CD4-positive, alpha-beta T cell (primary cell): ENCODE results near the gene ALS2CL. TPM values are rescaled to one million over a fixed set of nuclear protein-coding genes. Genes with fewer than 3 reads are reported as not detected.

Experiments used
- ATAC-seq: fragments of 200-7000 bp; cut with Tn5 transposase; one replicate; pipeline ENCODE4 v1.10.0; 2022; ENCODE audit warnings: mild to moderate bottlenecking; ENCODE audit not compliant: poor library complexity
- CTCF ChIA-PET: fragments of 350-600 bp; sonication (Branson Sonifier 250); formaldehyde crosslinking; loops from one replicate; lab custom pipeline; 2021; ENCODE audit warnings: antibody characterized with exemption, inconsistent platforms; lab: Charles Lee
- POLR2A ChIA-PET: fragments of 350-600 bp; sonication (Branson Sonifier 250); formaldehyde crosslinking; loops from one replicate; lab custom pipeline; 2021; ENCODE audit warnings: antibody characterized with exemption, inconsistent platforms; lab: Charles Lee
- DNase-seq, 14 experiments: peaks; one replicate each; pipeline ENCODE4 v3.0.0-alpha.2; 2013 to 2020; ENCODE audit warnings: mixed read lengths in 2 of 14
- H3K27ac ChIP-seq, 2 donors: one replicate each; pipeline versions ENCODE4 v1.5.1 to v1.7.0; 2013; ENCODE audit warnings: low read length in 2 of 2, low read depth in 1 of 2, mild to moderate bottlenecking in 1 of 2
- H3K27me3 ChIP-seq, 2 experiments: 1 replicate in 1 of 2; 2 replicates in 1 of 2; pipeline versions ENCODE4 v1.6.1 to v1.7.0; 2013; ENCODE audit warnings: low read length in 2 of 2, control low read depth in 1 of 2, mild to moderate bottlenecking in 1 of 2, moderate library complexity in 1 of 2; ENCODE audit not compliant: insufficient read depth in 2 of 2, control insufficient read depth in 1 of 2
- H3K36me3 ChIP-seq: one replicate; pipeline ENCODE4 v1.6.1; 2013; ENCODE audit warnings: low read length, control low read depth; ENCODE audit not compliant: insufficient read depth
- H3K4me1 ChIP-seq: one replicate; pipeline ENCODE4 v1.6.1; 2013; ENCODE audit warnings: low read length, control low read depth; ENCODE audit not compliant: insufficient read depth
- H3K4me3 ChIP-seq: one replicate; pipeline ENCODE4 v1.5.1; 2013; ENCODE audit warnings: mild to moderate bottlenecking, low read length, moderate library complexity
- H3K9me3 ChIP-seq, 2 experiments: 1 replicate in 1 of 2; 2 replicates in 1 of 2; pipeline versions ENCODE4 v1.6.1 to v1.7.0; 2013; ENCODE audit warnings: low read length in 2 of 2, mild to moderate bottlenecking in 2 of 2, control low read depth in 1 of 2, moderate library complexity in 1 of 2; ENCODE audit not compliant: control insufficient read depth in 1 of 2, insufficient read depth in 1 of 2
- H3K27ac Mint-ChIP-seq: one replicate; pipeline ENCODE4 v1.8.0; 2020; ENCODE audit warnings: mixed read lengths
- H3K27me3 Mint-ChIP-seq: one replicate; pipeline ENCODE4 v1.8.0; 2021; ENCODE audit warnings: mixed read lengths
- H3K36me3 Mint-ChIP-seq: one replicate; pipeline ENCODE4 v1.8.0; 2021; ENCODE audit warnings: low read depth, mixed read lengths
- H3K4me1 Mint-ChIP-seq: one replicate; pipeline ENCODE4 v1.8.0; 2021; ENCODE audit warnings: low read depth, mixed read lengths
- H3K4me3 Mint-ChIP-seq: one replicate; pipeline ENCODE4 v1.8.0; 2020; ENCODE audit warnings: mild to moderate bottlenecking, mixed read lengths
- H3K9me3 Mint-ChIP-seq: one replicate; pipeline ENCODE4 v1.8.0; 2020; ENCODE audit warnings: mixed read lengths
- CTCF ChIP-seq: fragments of 200-600 bp; IDR thresholded peaks from one replicate; pipeline ENCODE4 v1.8.0; 2022; ENCODE audit warnings: antibody characterized with exemption, mild to moderate bottlenecking
- intact Hi-C, 2 experiments: fragments of 100-400 bp; cut with DNase I in 1 of 2; cut with micrococcal nuclease in 1 of 2; formaldehyde crosslinking; loops; one replicate each; pipeline versions ENCODE4 v1.15.1 to v1.9.0; 2023 to 2025; cut with DNase I, micrococcal nuclease
- total RNA-seq, 174 experiments: library from RNA in 2 of 174; stranded (reverse) in 2 of 174; gene quantifications; one replicate each; pipeline ENCODE4 v1.2.3 and lab custom pipeline; 2021 to 2026

The ALS2CL gene
- total RNA-seq, 2 experiments from 2014 or later, result 45.8 to 47.6 TPM

DNA sequence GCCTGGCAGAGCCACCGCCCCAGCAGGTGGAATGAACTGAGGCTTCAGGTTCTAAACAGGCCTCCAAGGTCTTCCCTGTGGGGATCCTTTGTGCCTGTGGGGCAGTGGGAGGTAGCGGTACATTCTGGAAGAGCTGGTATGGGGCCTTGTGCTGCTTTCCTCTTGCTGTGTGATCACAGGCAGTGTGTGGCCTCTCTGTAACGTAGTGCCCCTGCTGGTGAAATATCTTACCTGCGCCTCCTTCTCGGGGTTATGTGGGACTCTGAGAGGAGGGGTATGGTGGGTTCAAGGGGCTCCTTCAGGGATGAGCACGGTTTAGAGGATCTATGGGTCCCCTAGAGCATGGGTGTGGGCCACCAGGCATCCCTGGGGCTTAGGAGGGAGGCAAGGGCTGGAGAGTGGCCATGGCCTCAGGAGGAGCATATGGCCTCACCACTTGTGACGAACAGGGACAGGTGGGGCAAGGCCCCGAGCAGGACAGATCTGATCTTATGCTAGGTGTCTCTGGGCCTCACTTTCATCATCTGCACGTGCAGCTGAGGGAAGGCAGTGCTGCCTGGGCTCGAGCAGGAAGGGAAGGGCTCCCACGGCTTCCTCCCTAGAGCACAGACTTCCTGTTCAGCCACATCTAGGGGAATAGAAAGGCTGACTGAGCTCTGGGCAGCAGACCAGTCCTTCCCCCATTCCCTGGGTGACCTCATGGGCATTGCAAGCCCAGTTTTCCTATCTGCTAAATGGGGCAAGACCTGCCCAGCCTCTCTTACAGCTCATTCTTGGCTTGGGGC, 1.9 kb upstream of the ALS2CL start:
- ChIA-PET CTCF (no interaction called here), POLR2A (interaction anchor here (0.6 kb wide), 1 partner anchor 96 kb away, joined by 3 read pairs; no protein-coding TSS in a partner anchor)
- TF ChIP-seq CTCF, result peak; percentile 41
- Histone ChIP-seq H3K27ac (peak overlapping the region; percentile 64 to 65), H3K36me3 (no peaks in the 10 kb centered on the region), H3K4me3 (peak overlapping the region; percentile 11), H3K4me1 (peaks cover 79% of the 10 kb centered on the region), H3K9me3 (peaks cover 0 to 3% of the 10 kb centered on the region in 2 experiments), H3K27me3 (no peaks in the 10 kb centered on the region)
- peak overlapping the region; percentile 90 for H3K27ac Mint-ChIP-seq
- peak; percentile 43 for ATAC-seq
- DNase-seq, result peak in 13 of 14 experiments; percentile 15 to 71 (median 38)
- H3K9me3 Mint-ChIP-seq, result no peaks in the 10 kb centered on the region
- H3K36me3 Mint-ChIP-seq, result no peaks in the 10 kb centered on the region
- intact Hi-C loops, result loop anchor here in 1 of 2 experiments (10.0 kb wide), 1 partner anchor 469 kb away; the partner anchor contains the start of gene SETD2
- no peaks in the 10 kb centered on the region for H3K27me3 Mint-ChIP-seq
- H3K4me1 Mint-ChIP-seq, result peaks cover 87% of the 10 kb centered on the region
- peak overlapping the region; percentile 84 for H3K4me3 Mint-ChIP-seq

GRCh38 chr3:46694520-46694919, 1.0 kb upstream of the ALS2CL start:
- TF ChIP-seq CTCF, result no peak
- Mint-ChIP-seq H3K4me1 (peaks cover 87% of the 10 kb centered on the region), H3K4me3 (peak overlapping the region; percentile 84), H3K27me3 (no peaks in the 10 kb centered on the region), H3K36me3 (no peaks in the 10 kb centered on the region), H3K9me3 (no peaks in the 10 kb centered on the region), H3K27ac (peak overlapping the region; percentile 90)
- CTCF ChIA-PET, result interaction anchor here (0.9 kb wide), 1 partner anchor 64 kb away, joined by 3 read pairs; no protein-coding TSS in a partner anchor
- Histone ChIP-seq H3K4me1 (peaks cover 76% of the 10 kb centered on the region), H3K4me3 (peak overlapping the region; percentile 71), H3K27me3 (no peaks in the 10 kb centered on the region), H3K36me3 (no peaks in the 10 kb centered on the region), H3K27ac (peak overlapping the region; percentile 64 to 65), H3K9me3 (no peaks in the 10 kb centered on the region)
- intact Hi-C loops, result loop anchor here in 1 of 2 experiments (10.0 kb wide), 1 partner anchor 470 kb away; the partner anchor contains the start of gene SETD2
- DNase-seq (no peak), ATAC-seq (no peak)
- POLR2A ChIA-PET, result interaction anchor here (0.6 kb wide), 1 partner anchor 95 kb away, joined by 3 read pairs; no protein-coding TSS in a partner anchor

GRCh38 chr3:46693892-46694226, 380 bp upstream of the ALS2CL start:
- H3K27ac Mint-ChIP-seq, result peak overlapping the region; percentile 90
- POLR2A ChIA-PET, result interaction anchor here (1.3 to 1.4 kb wide), 2 partner anchors 21 to 470 kb away, joined by 3 to 6 read pairs; partner anchors contain the start of gene SETD2
- intact Hi-C loops, result loop anchor here in 1 of 2 experiments (10.0 kb wide), 1 partner anchor 471 kb away; the partner anchor contains the start of gene SETD2

More at GRCh38 chr3:46693892-46694226, 380 bp upstream of the ALS2CL start:
- ATAC-seq (peak; percentile 45), DNase-seq (peak in 11 of 14 experiments; percentile 27 to 82 (median 56))
- H3K27ac ChIP-seq, result peak overlapping the region; percentile 64 to 65
- peak overlapping the region; percentile 69 for H3K4me3 Mint-ChIP-seq
- no peaks in the 10 kb centered on the region for H3K36me3 Mint-ChIP-seq
- no peaks in the 10 kb centered on the region for H3K36me3 ChIP-seq
- peaks cover 76% of the 10 kb centered on the region for H3K4me1 ChIP-seq
- no peaks in the 10 kb centered on the region for H3K27me3 Mint-ChIP-seq
- CTCF ChIA-PET, result interaction anchor here (0.9 to 1.4 kb wide), 2 partner anchors 64 to 216 kb away, joined by 3 read pairs; no protein-coding TSS in a partner anchor
- peak overlapping the region; percentile 71 for H3K4me3 ChIP-seq
- H3K4me1 Mint-ChIP-seq, result peaks cover 80% of the 10 kb centered on the region
- H3K27me3 ChIP-seq, result no peaks in the 10 kb centered on the region
- H3K9me3 Mint-ChIP-seq, result no peaks in the 10 kb centered on the region
- H3K9me3 ChIP-seq, result no peaks in the 10 kb centered on the region
- TF ChIP-seq CTCF, result no peak
